ENCODE data around the gene SRMS.

The SRMS gene

DNA sequence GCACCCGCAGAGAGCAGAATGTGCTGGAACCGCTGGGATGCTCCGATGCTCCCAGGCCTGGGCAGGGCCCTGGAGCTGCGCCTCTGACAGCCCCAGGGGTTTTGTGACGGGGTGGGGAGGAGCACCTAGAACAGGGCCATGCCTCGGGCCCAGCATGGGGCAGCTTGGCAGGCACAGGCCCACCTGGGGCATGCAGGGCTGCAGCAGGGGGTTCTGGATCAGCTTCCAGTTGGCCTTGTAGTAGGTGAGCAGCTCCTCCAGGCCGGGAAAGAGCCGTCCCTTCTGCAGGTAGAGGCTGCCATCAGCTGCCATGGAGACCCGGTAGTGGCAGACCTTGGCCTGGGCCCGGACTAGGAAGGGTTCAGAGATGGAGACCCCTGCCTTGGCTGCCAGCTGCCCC lies 4.4 kb downstream of the SRMS start:
- TF ChIP-seq, protein P1, sequence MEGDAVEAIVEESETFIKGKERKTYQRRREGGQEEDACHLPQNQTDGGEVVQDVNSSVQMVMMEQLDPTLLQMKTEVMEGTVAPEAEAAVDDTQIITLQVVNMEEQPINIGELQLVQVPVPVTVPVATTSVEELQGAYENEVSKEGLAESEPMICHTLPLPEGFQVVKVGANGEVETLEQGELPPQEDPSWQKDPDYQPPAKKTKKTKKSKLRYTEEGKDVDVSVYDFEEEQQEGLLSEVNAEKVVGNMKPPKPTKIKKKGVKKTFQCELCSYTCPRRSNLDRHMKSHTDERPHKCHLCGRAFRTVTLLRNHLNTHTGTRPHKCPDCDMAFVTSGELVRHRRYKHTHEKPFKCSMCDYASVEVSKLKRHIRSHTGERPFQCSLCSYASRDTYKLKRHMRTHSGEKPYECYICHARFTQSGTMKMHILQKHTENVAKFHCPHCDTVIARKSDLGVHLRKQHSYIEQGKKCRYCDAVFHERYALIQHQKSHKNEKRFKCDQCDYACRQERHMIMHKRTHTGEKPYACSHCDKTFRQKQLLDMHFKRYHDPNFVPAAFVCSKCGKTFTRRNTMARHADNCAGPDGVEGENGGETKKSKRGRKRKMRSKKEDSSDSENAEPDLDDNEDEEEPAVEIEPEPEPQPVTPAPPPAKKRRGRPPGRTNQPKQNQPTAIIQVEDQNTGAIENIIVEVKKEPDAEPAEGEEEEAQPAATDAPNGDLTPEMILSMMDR (IDR thresholded peaks at IDR 0.05; ENCODE audit: low read depth, low read length): no peak
- no peak overlapping the region for H3K4me3 ChIP-seq (replicated peaks in 1 of 2; ENCODE audit: low read depth in 2 of 2, low read length in 2 of 2)
- no peak for DNase-seq (ENCODE audit: low read depth in 2 of 2)

DNA sequence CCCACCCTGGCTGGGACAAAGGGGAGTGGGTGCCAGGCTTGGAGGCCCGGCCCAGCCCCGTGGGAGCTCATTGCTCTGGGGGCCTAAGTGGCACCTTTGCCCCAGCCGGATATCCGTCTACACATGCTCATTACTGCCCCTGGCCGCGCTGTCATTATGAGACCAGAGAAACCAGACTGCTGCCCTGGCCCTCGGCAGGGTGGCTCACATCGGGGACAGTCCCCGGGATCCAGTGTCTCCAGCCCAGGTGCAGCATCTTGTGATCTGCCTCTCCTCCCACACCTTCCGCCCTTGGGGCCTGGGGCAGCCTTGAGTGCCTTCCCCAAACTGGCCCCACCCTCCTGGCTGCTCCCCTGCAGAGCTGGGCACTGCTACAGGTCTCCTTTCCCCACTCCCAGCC lies 4.9 kb downstream of the SRMS start:
- TF ChIP-seq, protein P1 (IDR thresholded peaks at IDR 0.05; ENCODE audit: low read depth, low read length): no peak
- no peak for DNase-seq (ENCODE audit: low read depth in 2 of 2)
- H3K4me3 ChIP-seq (replicated peaks in 1 of 2; ENCODE audit: low read depth in 2 of 2, low read length in 2 of 2): no peak overlapping the region

DNA sequence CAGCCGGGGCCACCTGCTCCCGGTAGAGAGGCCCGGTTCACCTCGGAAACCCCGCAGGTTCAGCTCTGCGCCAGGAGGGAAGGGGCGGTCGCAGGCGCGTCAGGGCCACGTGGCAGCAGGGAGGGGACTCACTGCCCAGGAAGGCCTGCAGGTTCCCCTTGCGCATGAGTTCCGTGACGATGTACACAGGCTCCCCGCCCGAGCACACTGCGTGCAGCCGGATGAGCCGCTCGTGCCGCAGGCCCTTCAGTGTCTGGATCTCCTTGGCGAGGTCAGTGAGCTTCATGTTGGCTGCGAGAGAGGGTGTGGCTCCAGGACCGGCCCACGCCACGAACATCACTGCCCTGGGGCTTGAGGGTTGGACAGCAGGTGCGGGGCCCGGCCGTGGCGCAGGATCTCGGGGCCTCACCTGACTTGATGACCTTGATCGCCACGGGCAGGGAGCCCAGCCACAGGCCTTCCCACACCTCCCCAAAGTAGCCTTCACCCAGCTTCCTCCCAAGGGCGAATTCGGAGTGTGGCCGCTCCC lies 5.5 kb downstream of the SRMS start:
- no peak for DNase-seq (ENCODE audit: low read depth in 2 of 2)
- TF ChIP-seq, protein P1 (IDR thresholded peaks at IDR 0.05; ENCODE audit: low read depth, low read length): no peak
- no peak overlapping the region for H3K4me3 ChIP-seq (replicated peaks in 1 of 2; ENCODE audit: low read depth in 2 of 2, low read length in 2 of 2)

DNA sequence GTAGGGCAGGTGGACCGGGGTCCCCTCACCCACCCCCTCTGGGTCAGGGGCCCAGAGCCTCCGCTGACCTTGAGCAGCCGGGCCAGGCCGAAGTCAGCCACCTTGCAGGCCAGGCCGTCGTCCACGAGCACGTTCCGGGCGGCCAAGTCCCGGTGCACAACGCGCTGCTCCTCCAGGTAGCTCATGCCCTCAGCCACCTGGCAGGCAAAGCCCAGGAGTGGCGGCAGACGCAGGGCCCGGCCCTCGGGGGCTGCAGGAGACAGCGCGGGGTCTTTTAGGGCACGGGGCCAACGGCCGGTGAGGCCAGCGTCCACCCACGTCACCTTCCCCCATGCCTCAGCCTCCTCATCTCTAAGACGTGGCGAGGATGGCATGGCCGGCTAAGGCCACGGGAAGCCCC lies 6.2 kb downstream of the SRMS start:
- TF ChIP-seq, protein P1 (IDR thresholded peaks at IDR 0.05; ENCODE audit: low read depth, low read length): no peak
- H3K4me3 ChIP-seq (replicated peaks in 1 of 2; ENCODE audit: low read depth in 2 of 2, low read length in 2 of 2): no peak overlapping the region
- DNase-seq (ENCODE audit: low read depth in 2 of 2): no peak

DNA sequence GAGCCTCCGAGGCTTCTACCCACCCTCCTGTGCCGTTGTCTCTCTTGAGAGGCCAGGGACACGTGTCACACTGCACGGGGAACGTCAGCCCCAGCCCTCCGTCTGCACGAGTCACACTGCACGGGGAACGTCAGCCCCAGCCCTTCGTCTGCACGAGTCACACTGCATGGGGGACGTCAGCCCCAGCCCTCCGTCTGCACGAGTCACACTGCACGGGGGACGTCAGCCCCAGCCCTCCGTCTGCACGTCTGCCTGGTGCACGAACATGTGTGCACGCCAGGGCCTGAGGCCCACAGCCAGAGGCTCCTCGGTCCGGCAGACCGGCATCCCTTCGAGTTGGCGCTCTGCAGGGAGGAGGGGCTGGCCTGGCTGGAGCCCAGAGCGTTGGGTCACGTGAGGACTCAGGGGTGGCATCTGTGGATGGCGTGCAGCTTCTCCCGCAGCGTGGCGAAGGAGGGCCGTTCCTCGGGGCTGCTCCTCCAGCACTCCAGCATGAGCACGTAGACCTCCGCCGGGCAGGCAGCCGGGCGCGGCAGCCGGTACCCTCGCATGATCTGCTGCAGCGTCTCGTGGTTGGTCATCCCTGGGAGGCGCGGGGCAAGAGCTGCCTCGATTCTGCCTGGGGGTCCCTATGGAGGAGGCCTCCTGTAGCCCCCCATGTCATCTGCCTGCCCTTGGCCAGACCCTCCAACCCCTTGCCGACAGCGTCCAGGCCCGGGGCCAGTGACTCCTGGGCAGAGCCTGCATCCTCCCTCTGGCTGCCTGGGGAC lies 6.9 kb downstream of the SRMS start:
- TF ChIP-seq, protein P1 (IDR thresholded peaks at IDR 0.05; ENCODE audit: low read depth, low read length): no peak
- no peak overlapping the region for H3K4me3 ChIP-seq (replicated peaks in 1 of 2; ENCODE audit: low read depth in 2 of 2, low read length in 2 of 2)
- DNase-seq (ENCODE audit: low read depth in 2 of 2): no peak

DNA sequence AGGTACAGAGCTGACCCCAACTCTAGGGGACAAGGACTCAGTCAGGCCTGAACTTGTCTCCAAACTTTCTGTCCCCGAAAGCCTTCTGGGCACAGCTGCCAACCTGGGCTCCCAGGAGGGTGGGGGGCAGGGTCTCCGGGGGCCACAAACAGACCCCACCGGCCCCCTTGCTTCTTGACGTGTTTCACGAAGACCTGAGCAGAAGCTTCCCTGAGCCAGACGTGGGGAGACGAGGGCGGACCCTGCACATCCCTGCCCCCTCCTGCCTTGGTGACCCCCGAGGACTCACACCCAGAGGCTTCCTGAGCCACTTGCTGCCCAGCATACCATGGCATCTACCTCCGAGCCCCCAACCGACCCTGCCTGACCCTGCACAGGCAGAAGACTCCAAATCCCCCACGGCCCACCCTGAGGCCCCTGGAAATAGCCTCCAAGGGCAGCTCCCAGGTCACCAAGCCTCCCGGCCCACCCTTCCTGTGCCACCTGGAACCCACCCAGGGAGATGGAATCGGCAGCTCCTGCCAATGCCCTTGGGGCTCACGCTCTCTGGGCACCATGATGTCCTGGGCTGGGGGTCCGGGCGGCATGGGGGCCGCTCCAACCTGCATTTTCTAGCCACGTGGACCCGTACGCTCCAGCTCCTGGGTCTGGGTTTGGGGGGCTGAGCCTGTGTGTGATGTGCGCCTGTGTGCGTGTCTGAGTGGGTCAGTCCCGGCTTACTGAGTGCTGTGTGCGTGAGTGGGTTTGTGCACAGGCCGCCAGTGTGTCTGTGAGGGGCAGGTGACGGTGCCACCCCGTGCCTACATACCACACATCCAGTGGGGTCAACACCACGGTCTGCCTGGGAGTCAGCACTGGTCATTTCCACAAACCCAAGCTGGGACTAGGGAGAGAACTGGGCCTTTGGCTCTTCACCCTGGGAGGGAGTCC lies 7.8 kb downstream of the SRMS start:
- no peak overlapping the region for H3K4me3 ChIP-seq (replicated peaks in 1 of 2; ENCODE audit: low read depth in 2 of 2, low read length in 2 of 2)
- no peak for DNase-seq (ENCODE audit: low read depth in 2 of 2)
- TF ChIP-seq, protein P1 (IDR thresholded peaks at IDR 0.05; ENCODE audit: low read depth, low read length): no peak
